ENCODE results near the gene EIF2S2. TPM values are rescaled to one million over a fixed set of nuclear protein-coding genes. Genes with fewer than 3 reads are reported as not detected.

Gene EIF2S2
- total RNA-seq, 1 donor from 2014 or later, result 114 TPM

- Histone ChIP-seq H3K9ac (no peak overlapping the region), H4K20me1 (ENCODE audit: low read depth) (no peaks in the 10 kb centered on the region), H3K4me1 (peaks cover 9% of the 10 kb centered on the region), H2AFZ (replicated peaks) (no peak overlapping the region), H3K36me3 (no peaks in the 10 kb centered on the region), H3K4me3 (no peak overlapping the region), H3K4me2 (no peak overlapping the region), H3K9me3 (ENCODE audit: low read depth) (no peaks in the 10 kb centered on the region), H3F3A (ENCODE audit: low read depth) (peaks cover 7% of the 10 kb centered on the region), H3K27ac (no peak overlapping the region), H3K79me2 (ENCODE audit: low read depth) (no peaks in the 10 kb centered on the region), H3K27me3 (no peaks in the 10 kb centered on the region)
- no peak for DNase-seq (ENCODE audit: low spot score)
- Mint-ChIP-seq H3K4me1 (peaks cover 15% of the 10 kb centered on the region), H3K27me3 (ENCODE audit: insufficient read depth, low read depth) (peaks cover 11% of the 10 kb centered on the region), H3K27ac (no peak overlapping the region), H3K36me3 (no peaks in the 10 kb centered on the region), H3K9me3 (no peaks in the 10 kb centered on the region), H3K4me3 (no peak overlapping the region)
- TF ChIP-seq EZH2 (IDR thresholded peaks at IDR 0.05) (no peak), CTCF (IDR thresholded peaks at IDR 0.05) (no peak), EZH2phosphoT487 (IDR thresholded peaks at IDR 0.05) (no peak)
Observed at GRCh38 chr20:34150306-34151000, 38.4 kb upstream of the EIF2S2 start.

DNA sequence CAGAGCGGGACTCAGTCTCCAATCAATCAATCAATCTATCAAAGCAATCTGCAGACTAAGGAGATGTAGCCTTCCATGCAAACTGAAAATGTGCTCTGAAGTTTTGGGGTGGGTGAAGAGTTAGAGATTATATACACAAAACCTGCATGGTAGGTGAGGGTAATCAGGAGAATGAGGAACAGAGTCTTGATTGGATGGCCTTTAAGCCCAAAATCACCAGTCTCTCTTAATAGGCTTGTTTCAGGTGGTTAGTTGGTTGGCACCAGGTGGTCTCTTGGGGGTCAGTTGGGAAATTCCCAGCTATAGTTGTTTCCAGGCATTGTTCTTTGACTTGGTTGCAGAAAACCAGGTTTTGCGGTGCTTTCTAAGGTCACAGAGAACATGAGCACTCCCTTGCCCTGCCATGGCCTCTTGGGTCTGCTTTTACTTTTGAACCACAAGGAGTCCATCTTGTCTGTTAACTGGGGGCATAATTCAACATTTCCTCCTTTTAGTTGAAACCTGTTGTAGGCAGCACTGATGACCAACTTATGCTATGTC is 33.3 kb upstream of the EIF2S2 start:
- H3K9me3 Mint-ChIP-seq, result no peaks in the 10 kb centered on the region
- no peak overlapping the region for H3K4me3 Mint-ChIP-seq
- no peak for DNase-seq (ENCODE audit: low spot score)
- H3K36me3 ChIP-seq, result no peaks in the 10 kb centered on the region
- no peaks in the 10 kb centered on the region for H3K36me3 Mint-ChIP-seq
- no peaks in the 10 kb centered on the region for H3K79me2 ChIP-seq (ENCODE audit: low read depth)
- H3F3A ChIP-seq (ENCODE audit: low read depth), result no peaks in the 10 kb centered on the region
- H3K27me3 Mint-ChIP-seq (ENCODE audit: insufficient read depth, low read depth), result no peaks in the 10 kb centered on the region
- H3K27me3 ChIP-seq, result no peaks in the 10 kb centered on the region
- H3K27ac Mint-ChIP-seq, result no peak overlapping the region
- no peak overlapping the region for H3K4me2 ChIP-seq
- no peaks in the 10 kb centered on the region for H3K9me3 ChIP-seq (ENCODE audit: low read depth)
- peak overlapping the region; percentile 23 for H2AFZ ChIP-seq (replicated peaks)
- peaks cover 6% of the 10 kb centered on the region for H3K4me1 Mint-ChIP-seq
- H3K4me1 ChIP-seq, result no peaks in the 10 kb centered on the region
- H3K4me3 ChIP-seq, result no peak overlapping the region
- no peak for TF ChIP-seq EZH2 (IDR thresholded peaks at IDR 0.05)
- no peak for TF ChIP-seq EZH2phosphoT487 (IDR thresholded peaks at IDR 0.05)
- no peak for TF ChIP-seq CTCF (IDR thresholded peaks at IDR 0.05)
- H3K9ac ChIP-seq, result no peak overlapping the region
- H4K20me1 ChIP-seq (ENCODE audit: low read depth), result no peaks in the 10 kb centered on the region
- no peak overlapping the region for H3K27ac ChIP-seq

GRCh38 chr20:34143951-34144350 is 31.9 kb upstream of the EIF2S2 start:
- H3K4me1 Mint-ChIP-seq, result peaks cover 6% of the 10 kb centered on the region
- no peaks in the 10 kb centered on the region for H3K79me2 ChIP-seq (ENCODE audit: low read depth)
- no peak overlapping the region for H3K9ac ChIP-seq
- H3K27me3 ChIP-seq, result no peaks in the 10 kb centered on the region
- H3K9me3 Mint-ChIP-seq, result no peaks in the 10 kb centered on the region
- no peaks in the 10 kb centered on the region for H3F3A ChIP-seq (ENCODE audit: low read depth)
- no peak overlapping the region for H2AFZ ChIP-seq (replicated peaks)
- H3K4me1 ChIP-seq, result no peaks in the 10 kb centered on the region
- H3K27ac Mint-ChIP-seq, result no peak overlapping the region
- no peaks in the 10 kb centered on the region for H4K20me1 ChIP-seq (ENCODE audit: low read depth)
- no peak for DNase-seq (ENCODE audit: low spot score)
- no peaks in the 10 kb centered on the region for H3K36me3 ChIP-seq
- H3K9me3 ChIP-seq (ENCODE audit: low read depth), result no peaks in the 10 kb centered on the region
- no peak overlapping the region for H3K27ac ChIP-seq
- no peak overlapping the region for H3K4me3 ChIP-seq
- TF ChIP-seq EZH2phosphoT487 (IDR thresholded peaks at IDR 0.05), result no peak
- TF ChIP-seq CTCF (IDR thresholded peaks at IDR 0.05), result no peak
- TF ChIP-seq EZH2 (IDR thresholded peaks at IDR 0.05), result no peak
- H3K36me3 Mint-ChIP-seq, result no peaks in the 10 kb centered on the region
- no peak overlapping the region for H3K4me2 ChIP-seq
- H3K27me3 Mint-ChIP-seq (ENCODE audit: insufficient read depth, low read depth), result no peaks in the 10 kb centered on the region
- no peak overlapping the region for H3K4me3 Mint-ChIP-seq
